ENCODE results near the gene DBF4B. TPM values are rescaled to one million over a fixed set of nuclear protein-coding genes. Genes with fewer than 3 reads are reported as not detected.
A peak's percentile ranks its signal among the peaks of the same experiment; 100 is the strongest.

The DBF4B gene
- total RNA-seq, 1 experiment from 2014 or later: 20.5 TPM

GRCh38 chr17:44688200-44688599 is 20.3 kb upstream of the DBF4B start:
- DNase-seq (ENCODE audit: low spot score): no peak
- BruUV-seq (replicated peaks): no TSS peak
- H3K4me1 ChIP-seq (ENCODE audit: insufficient read depth, low read length, poor library complexity, severe bottlenecking): no peaks in the 10 kb centered on the region
- no peaks in the 10 kb centered on the region for H3K27me3 ChIP-seq (replicated peaks; ENCODE audit: insufficient read depth, low read depth, low read length, poor library complexity)
- intact Hi-C loops (cut with micrococcal nuclease; ENCODE audit: unreplicated experiment): no loop called here
- ChIA-PET POLR2A (ENCODE audit: low non-redundant PET) (no interaction called here), CTCF (no interaction called here)
- TF ChIP-seq, protein P1, sequence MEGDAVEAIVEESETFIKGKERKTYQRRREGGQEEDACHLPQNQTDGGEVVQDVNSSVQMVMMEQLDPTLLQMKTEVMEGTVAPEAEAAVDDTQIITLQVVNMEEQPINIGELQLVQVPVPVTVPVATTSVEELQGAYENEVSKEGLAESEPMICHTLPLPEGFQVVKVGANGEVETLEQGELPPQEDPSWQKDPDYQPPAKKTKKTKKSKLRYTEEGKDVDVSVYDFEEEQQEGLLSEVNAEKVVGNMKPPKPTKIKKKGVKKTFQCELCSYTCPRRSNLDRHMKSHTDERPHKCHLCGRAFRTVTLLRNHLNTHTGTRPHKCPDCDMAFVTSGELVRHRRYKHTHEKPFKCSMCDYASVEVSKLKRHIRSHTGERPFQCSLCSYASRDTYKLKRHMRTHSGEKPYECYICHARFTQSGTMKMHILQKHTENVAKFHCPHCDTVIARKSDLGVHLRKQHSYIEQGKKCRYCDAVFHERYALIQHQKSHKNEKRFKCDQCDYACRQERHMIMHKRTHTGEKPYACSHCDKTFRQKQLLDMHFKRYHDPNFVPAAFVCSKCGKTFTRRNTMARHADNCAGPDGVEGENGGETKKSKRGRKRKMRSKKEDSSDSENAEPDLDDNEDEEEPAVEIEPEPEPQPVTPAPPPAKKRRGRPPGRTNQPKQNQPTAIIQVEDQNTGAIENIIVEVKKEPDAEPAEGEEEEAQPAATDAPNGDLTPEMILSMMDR (conservative IDR thresholded peaks at IDR 0.05; ENCODE audit: low read depth, low read length): no peak
- TF ChIP-seq EZH2 (IDR thresholded peaks at IDR 0.05; ENCODE audit: borderline replicate concordance, low read depth, low read length, poor library complexity, severe bottlenecking): no peak
- H3K27ac ChIP-seq (ENCODE audit: low read depth, low read length, poor library complexity, severe bottlenecking): no peak overlapping the region
- no peaks in the 10 kb centered on the region for H3K9me3 ChIP-seq (ENCODE audit: low read depth, low read length, poor library complexity, severe bottlenecking)
- H3K36me3 ChIP-seq (ENCODE audit: insufficient read depth, low read length, poor library complexity, severe bottlenecking): no peaks in the 10 kb centered on the region
- no peak overlapping the region for H3K4me3 ChIP-seq (ENCODE audit: low read depth, low read length, poor library complexity, severe bottlenecking)

GRCh38 chr17:44688675-44689476 is 19.6 kb upstream of the DBF4B start:
- intact Hi-C loops (cut with micrococcal nuclease; ENCODE audit: unreplicated experiment): no loop called here
- ChIA-PET CTCF (no interaction called here), POLR2A (ENCODE audit: low non-redundant PET) (interaction anchor here (0.6 kb wide), 1 partner anchor 379 kb away, joined by 3 read pairs; no protein-coding TSS in a partner anchor)
- Histone ChIP-seq H3K27ac (ENCODE audit: low read depth, low read length, poor library complexity, severe bottlenecking) (peak overlapping the region; percentile 77), H3K36me3 (ENCODE audit: insufficient read depth, low read length, poor library complexity, severe bottlenecking) (no peaks in the 10 kb centered on the region), H3K27me3 (replicated peaks; ENCODE audit: insufficient read depth, low read depth, low read length, poor library complexity) (no peaks in the 10 kb centered on the region), H3K9me3 (ENCODE audit: low read depth, low read length, poor library complexity, severe bottlenecking) (no peaks in the 10 kb centered on the region), H3K4me1 (ENCODE audit: insufficient read depth, low read length, poor library complexity, severe bottlenecking) (no peaks in the 10 kb centered on the region), H3K4me3 (ENCODE audit: low read depth, low read length, poor library complexity, severe bottlenecking) (peak overlapping the region; percentile 89)
- TF ChIP-seq, protein P1 (conservative IDR thresholded peaks at IDR 0.05; ENCODE audit: low read depth, low read length): no peak
- no peak for TF ChIP-seq EZH2 (IDR thresholded peaks at IDR 0.05; ENCODE audit: borderline replicate concordance, low read depth, low read length, poor library complexity, severe bottlenecking)
- BruUV-seq (replicated peaks): TSS peak; percentile 59
- DNase-seq (ENCODE audit: low spot score): no peak

GRCh38 chr17:44689477-44690217 is 18.8 kb upstream of the DBF4B start, which contains the start of gene CCDC43:
TSS of gene CCDC43 (minus strand) at chr17:44689776. CDS start at chr17:44689753, 23 bp downstream.
- intact Hi-C loops (cut with micrococcal nuclease; ENCODE audit: unreplicated experiment): no loop called here
- CTCF ChIA-PET: no interaction called here
- TF ChIP-seq EZH2 (IDR thresholded peaks at IDR 0.05; ENCODE audit: borderline replicate concordance, low read depth, low read length, poor library complexity, severe bottlenecking): no peak
- TF ChIP-seq, protein P1 (conservative IDR thresholded peaks at IDR 0.05; ENCODE audit: low read depth, low read length): no peak
- no TSS peak for BruUV-seq (replicated peaks)
- peak; percentile 90 for DNase-seq (ENCODE audit: low spot score)
- POLR2A ChIA-PET (ENCODE audit: low non-redundant PET): no interaction called here
- Histone ChIP-seq H3K36me3 (ENCODE audit: insufficient read depth, low read length, poor library complexity, severe bottlenecking) (no peaks in the 10 kb centered on the region), H3K27me3 (replicated peaks; ENCODE audit: insufficient read depth, low read depth, low read length, poor library complexity) (no peaks in the 10 kb centered on the region), H3K4me3 (ENCODE audit: low read depth, low read length, poor library complexity, severe bottlenecking) (peak within 1 kb of the TSS; percentile 89), H3K27ac (ENCODE audit: low read depth, low read length, poor library complexity, severe bottlenecking) (peak within 1 kb of the TSS; percentile 77), H3K9me3 (ENCODE audit: low read depth, low read length, poor library complexity, severe bottlenecking) (no peaks in the 10 kb centered on the region), H3K4me1 (ENCODE audit: insufficient read depth, low read length, poor library complexity, severe bottlenecking) (no peaks in the 10 kb centered on the region)
